ENCODE data around the gene FADS3. TPM values are rescaled to one million over a fixed set of nuclear protein-coding genes. Genes with fewer than 3 reads are reported as not detected.

The FADS3 gene
- total RNA-seq, 1 donor from 2014 or later = 255 TPM

- no peak for TF ChIP-seq CTCF (IDR thresholded peaks at IDR 0.05)
- Mint-ChIP-seq H3K36me3 (ENCODE audit: low read depth) (no peaks in the 10 kb centered on the region), H3K27ac (ENCODE audit: unreplicated experiment) (peak overlapping the region; percentile 93), H3K9me3 (ENCODE audit: low read depth) (no peaks in the 10 kb centered on the region), H3K4me3 (ENCODE audit: unreplicated experiment) (peak overlapping the region; percentile 90), H3K27me3 (ENCODE audit: low read depth) (no peaks in the 10 kb centered on the region), H3K4me1 (ENCODE audit: low read depth) (peaks cover 46% of the 10 kb centered on the region)
- DNase-seq (ENCODE audit: low spot score) = no peak
These were observed 63.0 kb downstream of the FADS3 start for GRCh38 chr11:61828379-61828628.

GRCh38 chr11:61827571-61828378 is 63.6 kb downstream of the FADS3 start, which contains the start of gene FADS2:
TSS of gene FADS2 (plus strand) at chr11:61828300. CDS start at chr11:61828391, 91 bp downstream.
- Mint-ChIP-seq H3K27ac (ENCODE audit: unreplicated experiment) (peak within 1 kb of the TSS; percentile 93), H3K27me3 (ENCODE audit: low read depth) (no peaks in the 10 kb centered on the region), H3K4me1 (ENCODE audit: low read depth) (peaks cover 42% of the 10 kb centered on the region), H3K4me3 (ENCODE audit: unreplicated experiment) (peak within 1 kb of the TSS; percentile 90), H3K9me3 (ENCODE audit: low read depth) (no peaks in the 10 kb centered on the region), H3K36me3 (ENCODE audit: low read depth) (no peaks in the 10 kb centered on the region)
- DNase-seq (ENCODE audit: low spot score) = peak; percentile 99
- peak; percentile 44 for TF ChIP-seq CTCF (IDR thresholded peaks at IDR 0.05)

GRCh38 chr11:61826930-61827570 is 64.3 kb downstream of the FADS3 start:
- no peak for TF ChIP-seq CTCF (IDR thresholded peaks at IDR 0.05)
- DNase-seq (ENCODE audit: low spot score) = no peak
- H3K9me3 Mint-ChIP-seq (ENCODE audit: low read depth) = no peaks in the 10 kb centered on the region
- H3K36me3 Mint-ChIP-seq (ENCODE audit: low read depth) = no peaks in the 10 kb centered on the region
- H3K27ac Mint-ChIP-seq (ENCODE audit: unreplicated experiment) = peak overlapping the region; percentile 87
- H3K27me3 Mint-ChIP-seq (ENCODE audit: low read depth) = no peaks in the 10 kb centered on the region
- peaks cover 39% of the 10 kb centered on the region for H3K4me1 Mint-ChIP-seq (ENCODE audit: low read depth)
- H3K4me3 Mint-ChIP-seq (ENCODE audit: unreplicated experiment) = peak overlapping the region; percentile 90

Small RNA genes within 50 kb of the gene (microRNA-seq; reads per million reads assigned to microRNA genes)
- 7.8 reads per million, percentile 15 among the genes with 10 or more reads in this experiment for gene MIR6746 (ENCODE audit: borderline number of aligned reads)

Other genes with a start within 250 kb of the FADS3 start
- gene DAGLA, start 211.2 kb downstream of the FADS3 start, total RNA-seq = 2.8 to 5.5 TPM (median 4.8 TPM) in 3 replicates
- 1.6 to 1.7 TPM in 2 of 3 replicates, not detected in the other for gene MYRF, start 138.9 kb downstream of the FADS3 start, total RNA-seq
- 103 to 133 TPM (median 106 TPM) in 3 replicates for gene TMEM258, start 98.9 kb downstream of the FADS3 start, total RNA-seq
- 12.6 to 27.1 TPM (median 13.2 TPM) in 3 replicates for gene FEN1, start 98.6 kb downstream of the FADS3 start, total RNA-seq
- 72.6 to 95.5 TPM (median 74.6 TPM) in 3 replicates for gene FADS1, start 74.5 kb downstream of the FADS3 start, total RNA-seq
- gene FADS2, start 63.2 kb downstream of the FADS3 start, total RNA-seq = 202 to 315 TPM (median 297 TPM) in 3 replicates
- 9.7 to 24.7 TPM (median 24.1 TPM) in 3 replicates for gene RAB3IL1, start 26.0 kb upstream of the FADS3 start, total RNA-seq
- 1.3 to 4.5 TPM (median 2.8 TPM) in 3 replicates for gene BEST1, start 58.8 kb upstream of the FADS3 start, total RNA-seq
- gene FTH1, start 76.1 kb upstream of the FADS3 start, total RNA-seq = 3,793 to 4,450 TPM (median 3,807 TPM) in 3 replicates
- gene INCENP, start 232.5 kb upstream of the FADS3 start, total RNA-seq = 21.6 to 24.6 TPM (median 22.4 TPM) in 3 replicates

Measured in chondrocyte (in vitro differentiated cells).